Calu3 (cell line): ENCODE results near the gene CLTCL1. TPM values are rescaled to one million over a fixed set of nuclear protein-coding genes. Genes with fewer than 3 reads are reported as not detected.
"Not testable (repeated sequence)": the region's sequence is repeated elsewhere in the genome, so short reads cannot be mapped to it uniquely, and the experiment has no call there.

Experiments used
- BruUV-seq: library from RNA; stranded (reverse); fragments of 400-500 nt; replicated peaks from 2 replicates; lab custom pipeline; 2021; lab: Mats Ljungman, UMichigan
- CTCF ChIA-PET: fragments of 300-600 bp; sonication (Branson Sonifier 250); formaldehyde crosslinking; loops from one replicate; lab custom pipeline; 2022; ENCODE audit warnings: antibody characterized with exemption; lab: Charles Lee
- DNase-seq: peaks from one replicate; pipeline ENCODE4 v3.0.0; 2022
- H3K27ac Mint-ChIP-seq: one replicate; pipeline ENCODE4 v1.8.0; 2022; ENCODE audit warnings: mixed read lengths; ENCODE audit not compliant: unreplicated experiment
- H3K27me3 Mint-ChIP-seq: one replicate; pipeline ENCODE4 v1.8.0; 2022; ENCODE audit warnings: mixed read lengths; ENCODE audit not compliant: unreplicated experiment
- H3K36me3 Mint-ChIP-seq: one replicate; pipeline ENCODE4 v1.8.0; 2022; ENCODE audit warnings: mild to moderate bottlenecking, moderate library complexity, mixed read lengths; ENCODE audit not compliant: insufficient read depth, unreplicated experiment
- H3K4me1 Mint-ChIP-seq: one replicate; pipeline ENCODE4 v1.8.0; 2022; ENCODE audit warnings: mild to moderate bottlenecking, low read depth, mixed read lengths; ENCODE audit not compliant: unreplicated experiment
- H3K4me3 Mint-ChIP-seq: one replicate; pipeline ENCODE4 v1.8.0; 2022; ENCODE audit warnings: mild to moderate bottlenecking, low read depth, moderate library complexity, mixed read lengths; ENCODE audit not compliant: unreplicated experiment
- H3K9me3 Mint-ChIP-seq: one replicate; pipeline ENCODE4 v1.8.0; 2022; ENCODE audit warnings: low read depth, mixed read lengths; ENCODE audit not compliant: unreplicated experiment
- intact Hi-C: fragments of 100-400 bp; cut with micrococcal nuclease; formaldehyde crosslinking; loops from one replicate; pipeline ENCODE4 v1.10.0; 2022; ENCODE audit not compliant: unreplicated experiment
- total RNA-seq: library from RNA; stranded (reverse); gene quantifications from 2 replicates; pipeline ENCODE4 v1.2.3, GENCODE V29; 2022
- TF ChIP-seq, protein P1 (sequence below): fragments of 200-600 bp; IDR thresholded peaks from one replicate; pipeline ENCODE4 v1.8.0; 2022; ENCODE audit warnings: antibody characterized with exemption; ENCODE audit not compliant: unreplicated experiment

Gene CLTCL1
- total RNA-seq, 1 experiment from 2014 or later = 2.9 TPM

DNA sequence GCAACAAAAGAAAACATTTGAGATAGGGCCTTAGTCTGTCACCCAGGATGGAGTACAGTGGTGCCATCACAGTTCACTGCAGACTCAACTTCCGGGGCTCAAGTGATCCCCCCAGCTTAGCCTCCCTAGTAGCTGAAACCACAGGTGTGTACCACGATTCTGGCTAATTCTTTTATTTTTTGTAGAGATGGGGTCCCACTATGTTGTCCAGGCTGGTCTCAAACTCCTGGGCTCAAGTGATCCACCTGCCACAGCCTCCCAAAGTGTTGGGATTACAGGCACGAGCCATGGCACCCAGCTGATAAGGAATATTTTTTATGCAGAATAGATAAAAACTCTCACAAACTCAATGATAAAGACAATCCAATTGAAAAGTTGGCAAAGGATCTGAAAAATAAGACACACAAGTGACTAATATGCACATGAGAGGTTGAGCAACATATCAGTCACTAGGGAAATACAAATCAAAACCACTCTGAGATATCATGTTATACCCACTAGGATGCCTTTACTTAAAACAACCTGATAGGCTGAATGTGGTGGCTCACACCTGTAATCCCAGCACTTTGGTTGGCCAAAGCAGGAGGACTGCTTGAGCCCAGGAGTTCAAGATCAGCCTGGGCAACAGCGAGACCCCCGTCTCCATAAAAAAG is 33.9 kb upstream of the CLTCL1 start:
- peaks cover 19% of the 10 kb centered on the region for H3K36me3 Mint-ChIP-seq
- CTCF ChIA-PET = no interaction called here
- no peak overlapping the region for H3K27ac Mint-ChIP-seq
- intact Hi-C loops = no loop called here
- TF ChIP-seq, protein P1, sequence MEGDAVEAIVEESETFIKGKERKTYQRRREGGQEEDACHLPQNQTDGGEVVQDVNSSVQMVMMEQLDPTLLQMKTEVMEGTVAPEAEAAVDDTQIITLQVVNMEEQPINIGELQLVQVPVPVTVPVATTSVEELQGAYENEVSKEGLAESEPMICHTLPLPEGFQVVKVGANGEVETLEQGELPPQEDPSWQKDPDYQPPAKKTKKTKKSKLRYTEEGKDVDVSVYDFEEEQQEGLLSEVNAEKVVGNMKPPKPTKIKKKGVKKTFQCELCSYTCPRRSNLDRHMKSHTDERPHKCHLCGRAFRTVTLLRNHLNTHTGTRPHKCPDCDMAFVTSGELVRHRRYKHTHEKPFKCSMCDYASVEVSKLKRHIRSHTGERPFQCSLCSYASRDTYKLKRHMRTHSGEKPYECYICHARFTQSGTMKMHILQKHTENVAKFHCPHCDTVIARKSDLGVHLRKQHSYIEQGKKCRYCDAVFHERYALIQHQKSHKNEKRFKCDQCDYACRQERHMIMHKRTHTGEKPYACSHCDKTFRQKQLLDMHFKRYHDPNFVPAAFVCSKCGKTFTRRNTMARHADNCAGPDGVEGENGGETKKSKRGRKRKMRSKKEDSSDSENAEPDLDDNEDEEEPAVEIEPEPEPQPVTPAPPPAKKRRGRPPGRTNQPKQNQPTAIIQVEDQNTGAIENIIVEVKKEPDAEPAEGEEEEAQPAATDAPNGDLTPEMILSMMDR = no peak
- BruUV-seq = no TSS peak
- no peak overlapping the region for H3K4me3 Mint-ChIP-seq
- H3K27me3 Mint-ChIP-seq = no peaks in the 10 kb centered on the region
- DNase-seq = no peak
- H3K9me3 Mint-ChIP-seq = peaks cover 3% of the 10 kb centered on the region
- H3K4me1 Mint-ChIP-seq = no peaks in the 10 kb centered on the region

DNA sequence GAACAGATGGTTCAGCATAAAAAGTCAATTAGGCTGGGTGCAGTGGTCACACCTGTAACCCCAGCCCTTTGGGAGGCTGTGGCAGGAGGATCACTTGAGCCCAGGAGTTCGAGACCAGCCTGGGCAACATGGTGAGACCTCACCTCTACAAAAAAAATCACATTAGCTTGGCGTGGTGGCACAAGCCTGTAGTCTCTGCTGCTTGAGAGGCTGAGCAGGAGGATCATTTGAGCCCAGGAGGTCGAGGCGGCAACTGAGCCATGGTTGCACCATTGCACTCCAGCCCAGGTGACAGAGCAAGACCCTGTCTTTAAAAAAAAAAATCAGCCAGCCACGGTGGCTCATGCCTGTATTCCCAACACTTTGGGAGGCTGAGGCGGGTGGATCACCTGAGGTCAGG is 31.9 kb upstream of the CLTCL1 start:
- intact Hi-C loops, H3K4me3 Mint-ChIP-seq, CTCF ChIA-PET, H3K36me3 Mint-ChIP-seq, H3K27ac Mint-ChIP-seq, DNase-seq, H3K27me3 Mint-ChIP-seq, H3K9me3 Mint-ChIP-seq, BruUV-seq, H3K4me1 Mint-ChIP-seq: not testable (repeated sequence)

- Mint-ChIP-seq H3K27me3 (no peaks in the 10 kb centered on the region), H3K4me3 (no peak overlapping the region), H3K36me3 (no peaks in the 10 kb centered on the region), H3K9me3 (peaks cover 8% of the 10 kb centered on the region), H3K27ac (no peak overlapping the region), H3K4me1 (no peaks in the 10 kb centered on the region)
- BruUV-seq = no TSS peak
- TF ChIP-seq, protein P1 = no peak
- DNase-seq = no peak
- intact Hi-C loops = no loop called here
- CTCF ChIA-PET = no interaction called here
Measured at GRCh38 chr22:19321757-19322156, 30.2 kb upstream of the CLTCL1 start.

DNA sequence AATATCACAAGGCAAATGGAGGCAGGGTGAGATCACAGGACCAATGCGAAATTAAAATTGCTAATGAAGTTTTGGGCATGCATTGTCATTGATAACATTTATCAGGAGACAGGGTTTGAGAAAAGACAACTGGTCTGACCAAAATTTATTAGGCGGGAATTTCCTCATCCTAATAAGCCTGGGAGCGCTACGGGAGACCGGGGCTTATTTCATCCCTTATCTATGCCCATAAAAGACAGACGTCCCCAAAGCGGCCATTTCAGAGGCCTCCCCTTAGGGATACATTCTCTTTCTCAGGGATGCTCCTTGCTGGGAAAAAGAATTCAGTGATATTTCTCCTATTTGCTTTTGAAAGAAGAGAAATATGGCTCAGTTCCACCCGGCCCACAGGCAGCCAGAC is 28.6 kb upstream of the CLTCL1 start:
- H3K4me3 Mint-ChIP-seq, intact Hi-C loops, H3K9me3 Mint-ChIP-seq: not testable (repeated sequence)

GRCh38 chr22:19319281-19319680 is 27.8 kb upstream of the CLTCL1 start:
- TF ChIP-seq, protein P1 = no peak
- CTCF ChIA-PET = no interaction called here
- no peak overlapping the region for H3K27ac Mint-ChIP-seq
- H3K4me1 Mint-ChIP-seq = no peaks in the 10 kb centered on the region
- no peaks in the 10 kb centered on the region for H3K27me3 Mint-ChIP-seq
- H3K36me3 Mint-ChIP-seq = no peaks in the 10 kb centered on the region
- intact Hi-C loops = no loop called here
- BruUV-seq = no TSS peak
- no peak overlapping the region for H3K4me3 Mint-ChIP-seq
- DNase-seq = no peak
- H3K9me3 Mint-ChIP-seq = peaks cover 8% of the 10 kb centered on the region

More for the DNA sequence above, 28.6 kb upstream of the CLTCL1 start:
- DNase-seq, BruUV-seq, H3K27ac Mint-ChIP-seq, H3K4me1 Mint-ChIP-seq, H3K36me3 Mint-ChIP-seq, H3K27me3 Mint-ChIP-seq, CTCF ChIA-PET: not testable (repeated sequence)
